Measurements from ENCODE around the gene COL4A2.

Gene COL4A2

GRCh38 chr13:110330491-110331011 lies 23.5 kb downstream of the COL4A2 start:
- Histone ChIP-seq H3K4me3 (ENCODE audit: low read depth, low read length) (no peak overlapping the region), H3K27me3 (ENCODE audit: insufficient read depth, low read depth, severe bottlenecking) (no peaks in the 10 kb centered on the region), H3K27ac (no peak overlapping the region), H3K36me3 (no peaks in the 10 kb centered on the region), H3K9me3 (ENCODE audit: severe bottlenecking) (no peaks in the 10 kb centered on the region)
- DNase-seq = no peak
- no peak for TF ChIP-seq CTCF (IDR thresholded peaks at IDR 0.05; ENCODE audit: low read depth, low read length)

GRCh38 chr13:110331362-110331761 lies 24.3 kb downstream of the COL4A2 start:
- no peak for DNase-seq
- H3K27ac ChIP-seq = no peak overlapping the region
- H3K36me3 ChIP-seq = no peaks in the 10 kb centered on the region
- H3K27me3 ChIP-seq (ENCODE audit: insufficient read depth, low read depth, severe bottlenecking) = no peaks in the 10 kb centered on the region
- no peak for TF ChIP-seq CTCF (IDR thresholded peaks at IDR 0.05; ENCODE audit: low read depth, low read length)
- no peak overlapping the region for H3K4me3 ChIP-seq (ENCODE audit: low read depth, low read length)
- no peaks in the 10 kb centered on the region for H3K9me3 ChIP-seq (ENCODE audit: severe bottlenecking)

- no peak for TF ChIP-seq CTCF (IDR thresholded peaks at IDR 0.05; ENCODE audit: low read depth, low read length)
- DNase-seq = no peak
- no peaks in the 10 kb centered on the region for H3K27me3 ChIP-seq (ENCODE audit: insufficient read depth, low read depth, severe bottlenecking)
- no peaks in the 10 kb centered on the region for H3K36me3 ChIP-seq
- no peak overlapping the region for H3K4me3 ChIP-seq (ENCODE audit: low read depth, low read length)
- H3K9me3 ChIP-seq (ENCODE audit: severe bottlenecking) = no peaks in the 10 kb centered on the region
- no peak overlapping the region for H3K27ac ChIP-seq
These were observed 25.7 kb downstream of the COL4A2 start for GRCh38 chr13:110332750-110333149.

- H3K27ac ChIP-seq = no peak overlapping the region
- H3K9me3 ChIP-seq (ENCODE audit: severe bottlenecking) = no peaks in the 10 kb centered on the region
- no peak for DNase-seq
- H3K27me3 ChIP-seq (ENCODE audit: insufficient read depth, low read depth, severe bottlenecking) = no peaks in the 10 kb centered on the region
- H3K36me3 ChIP-seq = no peaks in the 10 kb centered on the region
- TF ChIP-seq CTCF (IDR thresholded peaks at IDR 0.05; ENCODE audit: low read depth, low read length) = no peak
- no peak overlapping the region for H3K4me3 ChIP-seq (ENCODE audit: low read depth, low read length)
These were observed 26.8 kb downstream of the COL4A2 start for GRCh38 chr13:110333837-110334236.

- no peaks in the 10 kb centered on the region for H3K36me3 ChIP-seq
- H3K27ac ChIP-seq = no peak overlapping the region
- DNase-seq = no peak
- H3K27me3 ChIP-seq (ENCODE audit: insufficient read depth, low read depth, severe bottlenecking) = no peaks in the 10 kb centered on the region
- H3K4me3 ChIP-seq (ENCODE audit: low read depth, low read length) = no peak overlapping the region
- TF ChIP-seq CTCF (IDR thresholded peaks at IDR 0.05; ENCODE audit: low read depth, low read length) = no peak
- no peaks in the 10 kb centered on the region for H3K9me3 ChIP-seq (ENCODE audit: severe bottlenecking)
These were observed 27.2 kb downstream of the COL4A2 start for GRCh38 chr13:110334256-110334655.

- TF ChIP-seq CTCF (IDR thresholded peaks at IDR 0.05; ENCODE audit: low read depth, low read length) = no peak
- H3K27ac ChIP-seq = no peak overlapping the region
- H3K36me3 ChIP-seq = no peaks in the 10 kb centered on the region
- no peak for DNase-seq
- no peaks in the 10 kb centered on the region for H3K9me3 ChIP-seq (ENCODE audit: severe bottlenecking)
- no peak overlapping the region for H3K4me3 ChIP-seq (ENCODE audit: low read depth, low read length)
- H3K27me3 ChIP-seq (ENCODE audit: insufficient read depth, low read depth, severe bottlenecking) = no peaks in the 10 kb centered on the region
These were observed 27.9 kb downstream of the COL4A2 start for GRCh38 chr13:110334841-110335490.

Measured in WERI-Rb-1 (cell line).